ENCODE data around the gene PDLIM1. TPM values are rescaled to one million over a fixed set of nuclear protein-coding genes. Genes with fewer than 3 reads are reported as not detected.

PDLIM1 gene
- total RNA-seq, 4 donors from 2014 or later, result 40.7 to 86.8 (median 83.4) TPM

DNA sequence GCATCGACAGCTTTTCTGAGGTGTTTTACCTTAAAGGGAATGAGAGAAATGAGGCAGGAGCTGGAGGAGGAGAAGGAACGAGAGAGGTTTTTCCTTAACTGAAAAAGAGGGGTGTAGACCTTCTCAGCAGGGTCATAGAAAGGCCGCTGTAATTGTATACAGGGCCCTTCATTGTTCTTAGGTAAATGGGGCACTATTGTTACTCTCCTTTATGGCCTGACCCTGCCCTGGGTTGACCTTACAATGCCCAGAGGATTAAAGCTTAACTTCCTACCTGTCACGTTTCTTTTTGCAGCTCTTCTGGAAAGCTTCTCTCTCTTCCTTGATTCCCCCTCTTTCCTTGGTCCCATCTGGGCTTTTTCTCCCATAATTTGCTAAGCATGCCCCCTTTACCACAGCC is 13.7 kb upstream of the PDLIM1 start:
- intact Hi-C loops (cut with DNase I), result no loop called here
- H3K36me3 ChIP-seq, result no peaks in the 10 kb centered on the region
- H3K4me1 ChIP-seq, result peaks cover 6 to 15% (median 12%) of the 10 kb centered on the region in 4 donors
- H3K27ac ChIP-seq (replicated peaks in 1 of 4), result no peak overlapping the region
- 83% methylated on average over 4 of the region's 4 CpGs for WGBS
- H3K4me3 ChIP-seq, result no peak overlapping the region
- no peaks in the 10 kb centered on the region for H3K27me3 ChIP-seq
- TF ChIP-seq EP300 (IDR thresholded peaks at IDR 0.05) (no peak), POLR2AphosphoS5 (IDR thresholded peaks at IDR 0.05) (no peak), POLR2A (IDR thresholded peaks at IDR 0.05; ENCODE audit: low read depth) (no peak), CTCF (IDR thresholded peaks at IDR 0.05) (no peak)
- H3K9me3 ChIP-seq, result no peaks in the 10 kb centered on the region
- no peak for DNase-seq (ENCODE audit: extremely low spot score)

DNA sequence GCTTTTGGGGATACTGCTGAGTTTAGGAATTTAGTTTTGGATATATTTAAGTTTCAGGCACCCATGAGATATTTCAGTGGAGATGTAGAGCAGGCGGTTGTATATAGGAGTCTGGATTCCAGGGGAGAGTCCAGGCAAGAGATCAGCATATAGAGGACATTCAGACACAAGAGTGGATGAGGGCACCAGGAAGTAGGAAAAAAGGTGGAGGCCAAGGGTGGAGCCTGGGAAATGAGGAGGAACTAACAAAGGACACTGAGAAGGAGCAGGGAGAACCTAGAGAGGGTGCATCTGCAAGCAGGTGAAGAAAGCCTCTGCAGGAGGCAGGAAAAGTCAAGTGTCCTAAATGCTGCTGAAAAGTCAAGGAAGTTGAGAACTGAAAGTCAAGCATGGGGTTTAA is 13.1 kb upstream of the PDLIM1 start:
- WGBS, result 97% methylated on average over 1 of the region's 1 CpG
- Histone ChIP-seq H3K4me3 (no peak overlapping the region), H3K27me3 (no peaks in the 10 kb centered on the region), H3K36me3 (no peaks in the 10 kb centered on the region), H3K27ac (replicated peaks in 1 of 4) (no peak overlapping the region), H3K9me3 (no peaks in the 10 kb centered on the region), H3K4me1 (peaks cover under 1 to 10% (median 7%) of the 10 kb centered on the region in 4 donors)
- DNase-seq (ENCODE audit: extremely low spot score), result no peak
- TF ChIP-seq POLR2A (IDR thresholded peaks at IDR 0.05; ENCODE audit: low read depth) (no peak), POLR2AphosphoS5 (IDR thresholded peaks at IDR 0.05) (no peak), EP300 (IDR thresholded peaks at IDR 0.05) (no peak), CTCF (IDR thresholded peaks at IDR 0.05) (no peak)
- intact Hi-C loops (cut with DNase I), result no loop called here

DNA sequence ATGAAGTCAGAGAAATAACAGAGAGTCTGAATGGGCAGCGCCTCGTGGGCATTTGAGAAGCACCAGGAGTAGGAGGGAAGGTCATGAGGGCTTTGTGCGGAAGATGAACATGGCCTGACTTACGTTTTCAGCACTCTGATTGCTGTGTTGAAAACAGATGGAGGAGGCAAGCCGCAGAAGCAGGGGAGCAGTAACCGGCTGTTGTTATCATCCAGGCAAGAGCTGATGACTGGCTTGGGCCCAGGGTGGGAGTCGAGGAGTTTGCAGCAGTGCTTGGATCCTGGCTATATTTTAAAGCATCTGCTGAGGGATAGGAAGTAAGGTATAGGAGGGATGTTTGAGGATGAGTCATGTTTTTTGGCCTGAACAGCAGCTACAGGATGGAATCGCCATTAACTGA is 12.7 kb upstream of the PDLIM1 start:
- WGBS, result 78% methylated on average over 8 of the region's 8 CpGs
- Histone ChIP-seq H3K27ac (replicated peaks in 1 of 4) (no peak overlapping the region), H3K4me1 (peaks cover 0 to 6% (median 4%) of the 10 kb centered on the region in 4 donors), H3K27me3 (no peaks in the 10 kb centered on the region), H3K9me3 (no peaks in the 10 kb centered on the region), H3K36me3 (no peaks in the 10 kb centered on the region), H3K4me3 (no peak overlapping the region)
- TF ChIP-seq POLR2A (IDR thresholded peaks at IDR 0.05; ENCODE audit: low read depth), result no peak
- no peak for TF ChIP-seq CTCF (IDR thresholded peaks at IDR 0.05)
- TF ChIP-seq EP300 (IDR thresholded peaks at IDR 0.05), result no peak
- intact Hi-C loops (cut with DNase I), result no loop called here
- no peak for DNase-seq (ENCODE audit: extremely low spot score)

DNA sequence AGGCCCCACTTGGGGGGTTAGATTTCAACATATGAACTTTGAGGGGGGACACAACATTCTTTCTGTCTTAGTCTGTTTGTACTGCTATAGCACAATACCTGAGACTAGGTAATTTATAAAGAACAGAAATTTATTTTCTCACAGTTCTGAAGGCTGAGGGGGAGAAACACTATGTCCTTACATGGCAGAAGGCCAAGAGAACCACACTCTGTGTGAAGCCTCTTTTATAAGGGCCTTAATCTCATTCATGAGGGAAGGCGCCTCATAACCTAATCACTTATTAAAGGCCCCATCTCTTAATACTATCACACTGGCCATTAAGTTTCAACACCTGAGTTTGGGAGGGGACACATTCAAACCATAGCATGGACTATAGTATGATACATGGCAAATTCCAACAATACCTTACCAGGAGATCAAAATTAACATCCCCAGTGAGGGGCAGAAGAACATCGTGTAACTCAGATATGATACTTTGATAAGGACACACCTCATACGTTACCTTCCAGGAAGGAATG is 9.3 kb upstream of the PDLIM1 start:
- WGBS, result 95% methylated on average over 3 of the region's 3 CpGs
- H3K36me3 ChIP-seq, result no peaks in the 10 kb centered on the region
- intact Hi-C loops (cut with DNase I), result no loop called here
- no peak for DNase-seq (ENCODE audit: extremely low spot score)
- H3K9me3 ChIP-seq, result no peaks in the 10 kb centered on the region
- no peak for TF ChIP-seq POLR2AphosphoS5 (IDR thresholded peaks at IDR 0.05)
- TF ChIP-seq POLR2A (IDR thresholded peaks at IDR 0.05; ENCODE audit: low read depth), result no peak
- no peak for TF ChIP-seq CTCF (IDR thresholded peaks at IDR 0.05)
- TF ChIP-seq EP300 (IDR thresholded peaks at IDR 0.05), result no peak
- peaks cover 6 to 13% (median 7%) of the 10 kb centered on the region in 4 donors for H3K4me1 ChIP-seq
- no peak overlapping the region for H3K4me3 ChIP-seq
- H3K27me3 ChIP-seq, result no peaks in the 10 kb centered on the region
- H3K27ac ChIP-seq (replicated peaks in 1 of 4), result no peak overlapping the region

- no peak overlapping the region for H3K4me3 ChIP-seq
- DNase-seq (ENCODE audit: extremely low spot score), result no peak
- H3K27me3 ChIP-seq, result no peaks in the 10 kb centered on the region
- peaks cover 12 to 17% (median 13%) of the 10 kb centered on the region in 4 donors for H3K4me1 ChIP-seq
- intact Hi-C loops (cut with DNase I), result no loop called here
- no peaks in the 10 kb centered on the region for H3K9me3 ChIP-seq
- TF ChIP-seq CTCF (IDR thresholded peaks at IDR 0.05), result no peak
- TF ChIP-seq EP300 (IDR thresholded peaks at IDR 0.05), result no peak
- TF ChIP-seq POLR2AphosphoS5 (IDR thresholded peaks at IDR 0.05), result no peak
- TF ChIP-seq POLR2A (IDR thresholded peaks at IDR 0.05; ENCODE audit: low read depth), result no peak
- H3K27ac ChIP-seq (replicated peaks in 1 of 4), result no peak overlapping the region
- no peaks in the 10 kb centered on the region for H3K36me3 ChIP-seq
- WGBS, result 95% methylated on average over 3 of the region's 3 CpGs
Measured at GRCh38 chr10:95297402-95297801, 6.6 kb upstream of the PDLIM1 start.

Data from esophagus muscularis mucosa (tissue), 4 donors.